COR-L47 (cell line): Measurements from ENCODE around the gene RPS14.

Source experiments
- DNase-seq: peaks from one replicate; lab custom pipeline; 2025; lab: John Stamatoyannopoulos, UW

RPS14 gene

DNA sequence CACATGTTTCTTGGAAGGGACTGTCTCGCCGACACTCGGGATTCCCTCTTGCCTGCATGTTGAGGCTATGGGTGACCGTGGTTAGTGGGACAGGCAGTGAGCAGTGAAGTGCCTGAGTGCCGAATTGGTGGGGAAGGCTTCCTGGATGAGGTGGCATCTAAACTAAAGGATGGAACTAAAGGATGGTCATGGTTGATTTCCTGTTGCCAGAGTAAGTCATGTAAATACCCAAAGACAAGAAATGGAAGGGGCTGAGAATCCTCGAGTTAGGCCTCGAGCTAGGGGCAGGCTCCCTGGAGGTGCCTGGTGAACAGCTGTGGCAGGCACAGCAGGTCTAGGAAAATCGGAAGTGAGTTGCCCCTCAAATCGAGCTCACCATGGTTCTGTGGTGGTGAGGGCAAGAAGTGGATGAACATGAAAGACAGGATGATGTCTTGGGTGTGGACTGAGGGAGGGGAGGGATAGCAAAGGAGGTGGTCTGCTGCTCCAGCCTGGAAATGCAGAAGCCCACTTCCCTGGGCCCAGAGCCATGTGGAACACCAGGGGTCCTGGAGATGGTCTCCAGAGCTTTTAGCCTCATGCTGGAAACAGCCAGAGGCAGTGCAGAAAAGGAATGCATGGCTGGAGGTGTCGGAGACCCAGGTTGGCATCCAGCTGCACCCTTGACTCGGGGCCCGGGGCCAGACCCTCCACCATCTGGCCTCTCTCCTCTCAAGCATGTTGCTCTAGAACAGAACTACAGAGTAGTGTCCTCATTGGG is 49.0 kb downstream of the RPS14 start:
- no peak for DNase-seq

DNA sequence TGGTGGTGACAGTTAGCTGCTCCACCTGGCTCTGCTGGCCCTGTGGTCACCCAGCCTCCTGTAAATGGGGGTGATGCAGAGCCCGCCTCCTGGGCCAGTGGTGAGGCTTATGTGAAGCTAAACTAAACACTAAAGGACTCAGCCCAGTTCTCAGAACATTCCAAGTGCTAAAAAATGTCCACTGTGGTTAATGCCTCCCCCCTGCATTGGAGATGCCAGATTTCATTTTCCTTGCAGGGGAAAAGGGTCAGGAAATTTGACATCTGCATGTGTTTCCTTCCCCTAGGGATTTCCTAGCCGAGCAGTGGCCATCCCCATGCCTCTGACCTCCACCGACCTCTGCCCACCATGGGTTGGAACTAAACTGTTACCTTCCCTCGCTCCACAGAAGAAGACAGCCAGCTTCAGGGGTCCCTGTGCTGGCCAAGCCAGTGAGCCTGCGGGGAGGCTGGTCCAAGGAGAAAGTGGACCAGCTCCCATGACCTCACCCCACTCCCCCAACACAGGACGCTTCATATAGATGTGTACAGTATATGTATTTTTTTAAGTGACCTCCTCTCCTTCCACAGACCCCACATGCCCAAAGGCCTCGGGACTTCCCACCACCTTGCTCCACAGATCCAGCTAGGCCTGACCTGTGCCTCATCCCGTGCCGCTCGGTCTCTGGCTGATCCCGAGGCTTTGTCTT is 49.9 kb downstream of the RPS14 start:
- no peak for DNase-seq

DNA sequence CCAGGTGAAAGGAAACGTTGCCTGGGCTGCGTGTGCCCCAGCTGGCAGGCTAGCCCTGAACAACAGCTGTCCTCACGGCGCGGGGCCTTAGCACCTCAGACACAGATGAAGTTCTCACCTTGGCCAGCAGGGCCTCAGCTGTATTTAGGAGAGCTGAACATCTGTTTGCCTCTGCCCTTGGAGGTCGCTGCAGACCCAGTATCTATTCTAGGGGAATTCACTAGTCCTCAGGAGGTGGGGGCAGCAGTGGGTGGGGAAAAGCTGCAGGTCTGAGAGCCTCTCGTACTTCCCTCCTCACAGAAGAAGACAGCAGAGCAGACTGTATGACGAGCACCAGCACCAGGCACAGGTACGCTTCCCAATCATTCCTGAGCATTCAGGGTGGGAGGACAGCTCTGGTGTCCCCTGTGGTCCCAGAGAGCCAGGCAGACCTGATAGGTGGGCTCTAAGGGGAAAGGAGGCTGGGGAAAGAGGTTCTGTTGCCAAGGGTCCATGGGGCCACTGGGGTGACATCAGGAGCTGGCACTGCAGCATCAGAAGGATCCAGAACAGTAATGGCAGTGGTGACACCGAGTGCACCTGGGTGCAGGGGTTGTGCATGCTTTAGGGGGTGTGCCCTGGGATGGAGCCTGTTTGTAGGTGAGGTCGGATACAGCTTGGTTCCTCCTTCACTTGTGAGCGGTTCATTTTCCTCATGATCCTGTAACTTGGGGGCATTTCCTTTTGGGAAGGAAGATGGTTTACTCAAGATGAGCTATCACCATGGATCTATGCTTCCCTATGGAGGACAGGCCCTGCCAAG is 50.6 kb downstream of the RPS14 start:
- no peak for DNase-seq

DNA sequence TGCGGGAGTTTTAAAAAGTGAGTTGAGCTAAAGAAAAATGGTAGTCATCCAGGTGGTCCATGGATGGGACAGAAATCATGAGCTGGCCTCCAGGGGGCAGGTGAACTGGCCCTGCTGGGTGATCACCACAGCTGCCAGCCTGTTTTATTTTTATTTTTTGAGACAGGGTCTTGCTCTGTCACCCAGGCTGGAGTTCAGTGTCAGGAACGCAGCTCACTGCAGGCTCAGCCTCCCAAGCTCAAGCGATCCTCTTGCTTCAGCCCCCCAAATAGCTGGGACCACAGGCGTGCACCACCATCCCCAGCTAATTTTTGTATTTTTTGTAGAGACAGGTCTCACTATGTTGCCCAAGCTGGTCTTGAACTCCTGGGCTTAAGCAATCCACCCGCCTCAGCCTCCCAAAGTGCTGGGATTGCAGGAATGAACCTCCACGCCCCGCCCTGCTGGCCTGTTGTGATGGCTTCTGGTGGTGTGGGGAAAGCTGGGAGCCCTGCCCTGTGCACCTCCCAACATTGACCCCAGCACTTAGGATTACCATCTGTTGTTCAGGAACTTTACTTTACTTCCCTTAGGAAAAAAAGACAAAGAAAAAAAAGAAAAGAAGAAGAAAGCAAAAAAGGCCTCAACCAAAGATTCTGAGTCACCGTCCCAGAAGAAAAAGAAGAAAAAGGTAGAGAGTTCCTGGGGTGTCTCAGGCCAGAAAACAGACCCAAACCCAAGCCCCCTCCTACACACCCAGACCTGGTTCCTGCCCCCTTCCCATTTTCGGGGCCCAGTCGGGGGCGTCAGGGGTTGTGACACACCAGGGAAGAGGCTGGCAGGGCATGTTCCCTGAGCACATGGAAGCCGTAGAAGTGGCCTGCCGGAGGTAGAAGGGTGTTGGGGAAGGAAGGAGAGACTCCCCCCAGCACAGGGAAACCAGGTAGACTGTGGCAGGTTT is 51.5 kb downstream of the RPS14 start:
- no peak for DNase-seq

DNA sequence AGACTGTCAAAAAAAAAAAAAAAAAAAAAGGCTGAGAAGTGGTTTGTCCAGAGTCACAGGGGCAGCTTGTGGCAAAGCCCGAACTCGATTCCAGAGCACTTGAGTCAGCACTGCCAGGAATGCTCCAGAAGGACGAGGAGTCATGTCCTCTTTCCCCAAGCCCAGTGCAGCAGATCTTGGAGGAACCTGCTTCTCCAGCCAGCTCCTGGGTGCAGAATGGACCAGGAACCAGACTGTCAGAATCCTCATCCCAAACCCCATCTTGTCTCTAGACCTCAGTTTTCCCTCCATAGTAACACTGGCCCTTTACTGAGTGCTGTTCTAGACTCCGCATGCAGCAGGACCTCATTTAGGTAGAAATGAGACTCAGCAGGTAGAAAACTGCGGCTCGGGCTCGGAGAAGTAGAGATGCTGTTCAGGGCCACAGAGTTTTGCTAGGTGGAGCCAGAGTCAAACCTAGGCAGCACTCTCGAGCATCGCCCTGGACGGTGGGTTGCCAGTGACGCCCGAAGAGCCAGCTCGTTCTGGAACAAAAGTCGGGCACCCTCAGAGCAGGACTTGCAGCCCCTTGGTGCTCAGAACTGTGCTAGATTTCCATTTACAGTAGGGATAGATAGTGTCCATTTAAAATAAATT is 52.3 kb downstream of the RPS14 start:
- DNase-seq: no peak

DNA sequence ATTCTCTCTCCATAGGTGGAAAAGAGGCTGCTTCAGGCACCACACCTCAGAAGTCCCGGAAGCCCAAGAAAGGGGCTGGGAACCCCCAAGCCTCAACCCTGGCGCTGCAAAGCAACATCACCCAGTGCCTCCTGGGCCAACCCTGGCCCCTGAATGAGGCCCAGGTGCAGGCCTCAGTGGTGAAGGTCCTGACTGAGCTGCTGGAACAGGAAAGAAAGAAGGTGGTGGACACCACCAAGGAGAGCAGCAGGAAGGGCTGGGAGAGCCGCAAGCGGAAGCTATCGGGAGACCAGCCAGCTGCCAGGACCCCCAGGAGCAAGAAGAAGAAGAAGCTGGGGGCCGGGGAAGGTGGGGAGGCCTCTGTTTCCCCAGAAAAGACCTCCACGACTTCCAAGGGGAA is 53.3 kb downstream of the RPS14 start:
- DNase-seq: no peak

DNA sequence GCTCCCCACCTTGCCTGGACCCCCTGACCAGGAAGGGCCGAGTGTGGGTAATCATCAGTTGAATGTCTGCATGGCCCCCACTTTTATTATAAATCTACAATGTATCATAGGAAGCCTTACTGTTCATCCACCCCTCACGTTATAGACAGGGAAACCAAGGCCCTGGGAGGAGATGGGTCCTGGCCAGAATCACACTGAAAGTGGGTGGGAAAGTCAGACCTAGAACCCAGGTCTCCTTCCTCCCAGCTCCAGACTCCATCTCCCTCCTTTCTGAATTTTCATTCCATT is 53.9 kb downstream of the RPS14 start:
- DNase-seq: no peak

DNA sequence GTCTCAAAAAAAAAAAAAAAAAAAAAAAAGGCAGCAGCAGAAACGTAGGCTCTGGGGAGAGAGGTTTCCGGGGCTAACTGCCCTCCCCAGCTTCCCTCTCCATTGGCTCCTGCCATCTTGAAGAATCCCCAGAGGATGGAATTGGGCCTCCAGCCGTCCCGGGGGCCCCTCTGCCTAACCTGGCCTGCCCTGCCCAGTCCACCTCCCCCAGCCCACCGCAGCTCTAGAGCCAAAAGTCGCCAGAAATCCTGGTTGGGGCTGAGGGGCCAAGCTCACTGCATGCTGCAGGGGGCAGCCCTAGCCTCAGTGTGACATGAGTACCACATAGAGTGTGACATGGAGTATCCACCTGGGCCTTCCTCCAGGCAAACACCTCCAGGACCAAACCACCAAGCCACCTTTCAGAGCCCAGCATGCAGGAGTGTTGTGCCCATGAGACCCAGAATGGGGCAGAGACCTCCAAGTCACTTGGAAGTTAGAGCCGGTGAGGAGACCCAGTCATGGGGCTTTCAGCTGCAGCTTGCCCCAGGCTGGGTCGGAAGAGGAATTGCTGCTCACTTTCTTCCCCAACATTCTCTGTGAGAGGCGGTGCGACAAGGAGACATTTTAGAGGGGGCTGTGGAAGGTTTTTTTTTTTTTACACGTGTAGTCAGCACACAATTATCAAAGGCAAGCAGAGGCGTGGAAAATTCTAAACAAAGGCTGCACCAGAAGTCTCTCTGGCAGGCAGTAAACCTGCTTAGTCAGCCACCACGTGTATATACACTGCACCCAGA is 54.4 kb downstream of the RPS14 start:
- DNase-seq: no peak

DNA sequence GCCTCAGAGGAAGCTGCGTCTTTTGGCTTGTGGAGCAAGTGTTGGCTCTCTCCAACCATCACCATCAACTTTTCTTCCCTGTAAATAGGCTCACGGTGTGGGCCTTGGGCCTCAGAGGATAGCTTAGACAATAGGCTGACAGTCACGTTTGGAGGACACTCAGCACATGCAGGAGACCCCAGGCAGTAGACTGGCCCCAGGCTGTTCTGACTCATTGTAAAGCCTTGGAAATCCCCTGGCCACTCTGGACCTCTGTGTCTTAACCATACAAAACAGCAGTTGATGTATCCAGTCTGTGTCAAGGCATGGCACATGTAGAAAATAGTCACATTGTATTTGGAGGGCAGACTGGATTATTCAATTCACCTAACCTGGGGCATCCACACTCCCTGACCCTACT is 55.4 kb downstream of the RPS14 start:
- DNase-seq: no peak

DNA sequence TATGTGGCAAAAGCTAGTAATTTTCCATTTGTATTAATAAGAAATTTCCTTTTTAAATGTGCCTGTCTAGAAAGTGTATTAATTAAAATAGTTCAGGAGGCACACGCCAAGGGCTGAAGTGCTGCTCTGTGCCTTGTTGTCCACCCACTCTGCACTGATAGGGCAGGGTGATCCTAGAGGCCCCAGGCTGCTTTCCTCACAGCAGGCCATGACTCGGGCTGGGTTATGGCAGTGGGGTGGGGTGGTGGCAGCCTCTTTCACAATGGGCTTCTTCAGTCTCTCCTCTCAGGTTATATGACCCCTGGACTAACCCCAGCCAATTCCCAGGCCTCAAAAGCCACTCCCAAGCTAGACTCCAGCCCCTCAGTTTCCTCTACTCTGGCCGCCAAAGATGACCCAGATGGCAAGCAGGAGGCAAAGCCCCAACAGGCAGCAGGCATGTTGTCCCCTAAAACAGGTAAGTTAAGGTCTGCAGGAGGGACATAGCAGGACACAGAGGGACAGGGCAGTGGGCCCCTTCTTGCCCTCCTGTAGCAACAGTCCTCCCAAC is 56.4 kb downstream of the RPS14 start:
- DNase-seq: no peak

DNA sequence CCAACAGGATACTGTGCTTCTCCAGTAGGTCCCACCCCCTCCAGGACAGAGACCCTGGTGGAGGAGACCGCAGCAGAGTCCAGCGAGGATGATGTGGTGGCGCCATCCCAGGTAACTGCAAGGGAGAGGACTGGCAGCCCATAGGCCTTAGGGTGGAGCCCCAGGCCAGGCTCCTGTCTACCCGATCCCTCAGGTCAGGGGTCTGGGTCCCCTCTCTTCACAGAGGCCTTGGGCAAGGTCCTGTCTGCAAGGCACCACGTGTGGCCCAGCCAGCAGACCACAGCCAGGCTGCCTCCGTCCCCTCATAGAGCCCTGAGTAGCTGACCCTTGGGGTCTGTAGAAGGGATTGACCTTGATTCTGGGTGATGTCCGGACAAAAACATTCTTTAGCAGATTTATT is 56.9 kb downstream of the RPS14 start:
- DNase-seq: no peak
